ENCODE measurements around the gene SHROOM3.

GRCh38 chr4:76673362-76673761 is 238.3 kb downstream of the SHROOM3 start:
- TF ChIP-seq CREB5 (CRISPR knock-in tag; IDR thresholded peaks at IDR 0.05; ENCODE audit: low read depth) (no peak), ZFP30 (CRISPR knock-in tag; IDR thresholded peaks at IDR 0.05) (no peak), ISL1 (CRISPR knock-in tag; IDR thresholded peaks at IDR 0.05) (no peak), ZNF565 (CRISPR knock-in tag; conservative IDR thresholded peaks at IDR 0.05; ENCODE audit: low read depth) (no peak), ARNTL (CRISPR knock-in tag; IDR thresholded peaks at IDR 0.05; ENCODE audit: borderline replicate concordance, low read depth) (no peak), BACH2 (CRISPR knock-in tag; IDR thresholded peaks at IDR 0.05; ENCODE audit: borderline replicate concordance) (no peak), PPARA (CRISPR knock-in tag; IDR thresholded peaks at IDR 0.05; ENCODE audit: borderline replicate concordance) (no peak), ZFP3 (CRISPR knock-in tag; IDR thresholded peaks at IDR 0.05) (no peak), ZNF8 (CRISPR knock-in tag; IDR thresholded peaks at IDR 0.05) (no peak), PATZ1 (CRISPR knock-in tag; IDR thresholded peaks at IDR 0.05; ENCODE audit: borderline replicate concordance) (no peak), POU6F1 (CRISPR knock-in tag; IDR thresholded peaks at IDR 0.05; ENCODE audit: borderline replicate concordance, low read depth) (no peak), GLIS3 (CRISPR knock-in tag; IDR thresholded peaks at IDR 0.05) (no peak), TOX (CRISPR knock-in tag; IDR thresholded peaks at IDR 0.05; ENCODE audit: borderline replicate concordance) (no peak)
